Fibroblast of lung (primary cell): ENCODE measurements around the gene ASH1L. TPM values are rescaled to one million over a fixed set of nuclear protein-coding genes. Genes with fewer than 3 reads are reported as not detected.

Experiments
- DNase-seq, 2 donors: peaks; one replicate each; pipeline versions ENCODE4 v3.0.0 to v3.0.0-alpha.2; 2010; ENCODE audit warnings: low read depth in 2 of 2
- H2AFZ ChIP-seq: 2 replicates; pipeline ENCODE4 v1.5.1; 2012; ENCODE audit warnings: low read length, control low read depth, inconsistent platforms
- H3K27ac ChIP-seq: 2 replicates; pipeline ENCODE4 v1.5.1; 2011; ENCODE audit warnings: low read length, control low read depth; ENCODE audit not compliant: insufficient read depth
- H3K27me3 ChIP-seq: 2 replicates; pipeline ENCODE4 v1.5.1; 2011; ENCODE audit warnings: mild to moderate bottlenecking, low read length; ENCODE audit not compliant: control insufficient read depth, insufficient read depth
- H3K36me3 ChIP-seq: 2 replicates; pipeline ENCODE4 v1.5.1; 2011; ENCODE audit warnings: low read length; ENCODE audit not compliant: control insufficient read depth, insufficient read depth
- H3K4me1 ChIP-seq: 2 replicates; pipeline ENCODE4 v1.5.1; 2011; ENCODE audit warnings: low read length; ENCODE audit not compliant: control insufficient read depth, insufficient read depth; ENCODE audit errors: extremely low read depth
- H3K4me2 ChIP-seq: 2 replicates; pipeline ENCODE4 v1.5.1; 2011; ENCODE audit warnings: low read length, control low read depth; ENCODE audit not compliant: insufficient read depth; ENCODE audit errors: extremely low read depth
- H3K4me3 ChIP-seq, 4 experiments: fragments of 200-600 bp in 1 of 4; sonication (generic) in 1 of 4; replicated peaks in 1 of 4; 2 replicates each; pipeline ENCODE4 v1.5.1; 2011 to 2016; ENCODE audit warnings: low read length in 4 of 4, low read depth in 3 of 4, mild to moderate bottlenecking in 3 of 4, control low read depth in 2 of 4, inconsistent platforms in 1 of 4, mixed read lengths in 1 of 4; ENCODE audit not compliant: insufficient read depth in 1 of 4; ENCODE audit errors: control extremely low read depth in 1 of 4
- H3K79me2 ChIP-seq: 2 replicates; pipeline ENCODE4 v1.5.1; 2012; ENCODE audit warnings: mild to moderate bottlenecking, low read length, inconsistent platforms; ENCODE audit not compliant: control insufficient read depth, insufficient read depth
- H3K9ac ChIP-seq: 2 replicates; pipeline ENCODE4 v1.5.1; 2011; ENCODE audit warnings: mild to moderate bottlenecking, low read length, control low read depth; ENCODE audit not compliant: insufficient read depth
- H3K9me3 ChIP-seq: 2 replicates; pipeline ENCODE4 v1.5.1; 2012; ENCODE audit warnings: low read depth, low read length; ENCODE audit not compliant: control insufficient read depth, insufficient read depth
- H4K20me1 ChIP-seq: 2 replicates; pipeline ENCODE4 v1.5.1; 2011; ENCODE audit warnings: low read length; ENCODE audit not compliant: control insufficient read depth, insufficient read depth; ENCODE audit errors: extremely low read depth
- CTCF ChIP-seq, 2 donors: IDR thresholded peaks in 1 of 2; conservative IDR thresholded peaks in 1 of 2; 1 replicate in 1 of 2; 2 replicates in 1 of 2; pipeline ENCODE4 v1.5.1; 2011 to 2012; ENCODE audit warnings: low read length in 2 of 2, control low read depth in 1 of 2, inconsistent platforms in 1 of 2, low read depth in 1 of 2, mild to moderate bottlenecking in 1 of 2
- EZH2 ChIP-seq: IDR thresholded peaks from 2 replicates; pipeline ENCODE4 v1.5.1; 2012; ENCODE audit warnings: low read length, control low read depth, mild to moderate bottlenecking; ENCODE audit errors: missing control alignments
- polyA plus RNA-seq, 2 donors: library from polyadenylated mRNA; depleted of rRNA in 1 of 2; stranded (reverse) in 1 of 2; unstranded in 1 of 2; fragments of >200 nt; gene quantifications; 2 replicates each; pipeline ENCODE4 v1.2.1, GENCODE V29; 2011 to 2012; ENCODE audit warnings: missing spikeins in 1 of 2
- total RNA-seq: library from RNA; depleted of rRNA; stranded (reverse); fragments of >200 nt; gene quantifications from 2 replicates; pipeline ENCODE4 v1.2.1, GENCODE V29; 2014

The ASH1L gene
- total and polyA plus RNA-seq, 2 donors (not counting 1 experiment from before 2014, with no cell fraction given), result 19.4 to 35.7 TPM

- Histone ChIP-seq H3K27me3 (no peaks in the 10 kb centered on the region), H3K79me2 (peaks cover 9% of the 10 kb centered on the region), H3K9ac (no peak overlapping the region), H3K9me3 (no peaks in the 10 kb centered on the region), H3K36me3 (peaks cover 17% of the 10 kb centered on the region), H4K20me1 (peaks cover 5% of the 10 kb centered on the region), H3K27ac (no peak overlapping the region), H3K4me3 (peak overlapping the region in 1 of 4 experiments; percentile 93), H3K4me2 (peak overlapping the region; percentile 8), H3K4me1 (peaks cover 23% of the 10 kb centered on the region), H2AFZ (no peak overlapping the region)
- DNase-seq, result no peak
- no peak for TF ChIP-seq CTCF (conservative IDR thresholded peaks at IDR 0.05 in 1 of 2, IDR thresholded peaks at IDR 0.05 in 1 of 2; ENCODE audit: low read depth in 1 of 2, low read length in 2 of 2)
- TF ChIP-seq EZH2, result no peak
Measured at GRCh38 chr1:155319536-155319935, 243.1 kb downstream of the ASH1L start.

GRCh38 chr1:155318082-155318481, 244.5 kb downstream of the ASH1L start:
- no peaks in the 10 kb centered on the region for H3K27me3 ChIP-seq
- peaks cover 23% of the 10 kb centered on the region for H3K4me1 ChIP-seq
- no peak overlapping the region for H3K4me2 ChIP-seq
- TF ChIP-seq EZH2, result no peak
- TF ChIP-seq CTCF (conservative IDR thresholded peaks at IDR 0.05 in 1 of 2, IDR thresholded peaks at IDR 0.05 in 1 of 2; ENCODE audit: low read depth in 1 of 2, low read length in 2 of 2), result no peak
- H4K20me1 ChIP-seq, result peaks cover 5% of the 10 kb centered on the region
- H3K79me2 ChIP-seq, result peaks cover 12% of the 10 kb centered on the region
- no peak for DNase-seq
- no peak overlapping the region for H3K9ac ChIP-seq
- H3K4me3 ChIP-seq, result no peak overlapping the region
- H3K9me3 ChIP-seq, result no peaks in the 10 kb centered on the region
- H2AFZ ChIP-seq, result no peak overlapping the region
- peaks cover 21% of the 10 kb centered on the region for H3K36me3 ChIP-seq
- H3K27ac ChIP-seq, result no peak overlapping the region

GRCh38 chr1:155316922-155317321, 245.7 kb downstream of the ASH1L start:
- DNase-seq, result no peak
- H3K4me2 ChIP-seq, result no peak overlapping the region
- H3K4me1 ChIP-seq, result peaks cover 16% of the 10 kb centered on the region
- H3K36me3 ChIP-seq, result peaks cover 26% of the 10 kb centered on the region
- no peaks in the 10 kb centered on the region for H3K9me3 ChIP-seq
- no peak overlapping the region for H3K27ac ChIP-seq
- H3K79me2 ChIP-seq, result peaks cover 14% of the 10 kb centered on the region
- H3K27me3 ChIP-seq, result no peaks in the 10 kb centered on the region
- no peak overlapping the region for H3K4me3 ChIP-seq
- TF ChIP-seq EZH2, result no peak
- no peak for TF ChIP-seq CTCF (conservative IDR thresholded peaks at IDR 0.05 in 1 of 2, IDR thresholded peaks at IDR 0.05 in 1 of 2; ENCODE audit: low read depth in 1 of 2, low read length in 2 of 2)
- H2AFZ ChIP-seq, result no peak overlapping the region
- no peak overlapping the region for H3K9ac ChIP-seq
- H4K20me1 ChIP-seq, result peaks cover 2% of the 10 kb centered on the region
